ENCODE data around the gene FAM236B.
"Not testable (repeated sequence)": the region's sequence is repeated elsewhere in the genome, so short reads cannot be mapped to it uniquely, and the experiment has no call there.

Gene FAM236B

GRCh38 chrX:72782560-72782959, at the start of gene FAM236B:
Gene FAM236B (minus strand): TSS chrX:72782660. CDS start chrX:72782560, 100 bp downstream.
- DNase-seq: not testable (repeated sequence)

- not testable (repeated sequence) for DNase-seq
Measured at GRCh38 chrX:72830701-72831100, 48.2 kb upstream of the FAM236B start.

DNA sequence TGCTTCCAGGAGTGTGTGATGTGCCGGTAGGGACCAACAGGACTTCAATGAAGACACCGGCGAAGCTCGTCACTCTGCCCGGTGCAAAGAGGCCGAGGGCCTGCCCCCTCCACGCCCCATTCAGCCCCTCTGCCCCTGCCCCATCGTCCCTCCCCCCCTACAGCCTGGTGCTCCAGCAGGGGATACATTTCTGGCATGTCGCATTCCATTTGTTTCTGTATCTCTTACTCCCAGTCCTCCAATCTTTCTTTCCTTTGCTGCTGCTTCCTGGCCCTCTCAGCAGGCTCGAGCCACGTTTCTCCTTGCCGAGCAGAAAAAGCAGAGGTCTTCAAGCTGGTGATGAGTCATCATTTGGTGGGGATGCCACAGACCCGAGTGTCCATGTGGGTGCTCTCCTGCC, 25.6 kb upstream of the FAM236B start, which contains the start of gene FAM236D:
TSS of gene FAM236D (minus strand) at position 101 of the 400 bp plus-strand sequence. CDS start at position 1, 100 bp downstream.
- not testable (repeated sequence) for DNase-seq

- DNase-seq: not testable (repeated sequence)
Measured at GRCh38 chrX:72790390-72790789, 7.9 kb upstream of the FAM236B start.

DNA sequence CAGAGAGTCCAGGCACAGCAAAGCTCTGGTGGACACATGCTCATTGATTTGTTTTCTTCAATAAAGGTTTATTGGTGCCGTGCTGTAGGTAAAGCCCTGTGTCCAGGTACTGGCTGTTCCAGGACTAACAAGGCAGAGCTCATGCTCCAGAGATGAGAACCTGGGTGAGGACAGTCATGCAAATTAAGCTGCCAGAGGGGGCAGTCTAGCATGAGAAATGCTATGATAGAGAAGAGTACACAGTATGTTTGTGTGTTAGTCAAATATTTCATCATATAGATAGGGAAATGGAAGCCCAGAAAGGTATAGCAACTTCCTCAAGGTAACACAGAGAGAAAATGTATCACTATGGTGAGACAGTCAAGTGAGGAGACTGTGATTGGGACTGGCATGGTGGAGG, 5.7 kb upstream of the FAM236B start:
- DNase-seq: not testable (repeated sequence)

DNA sequence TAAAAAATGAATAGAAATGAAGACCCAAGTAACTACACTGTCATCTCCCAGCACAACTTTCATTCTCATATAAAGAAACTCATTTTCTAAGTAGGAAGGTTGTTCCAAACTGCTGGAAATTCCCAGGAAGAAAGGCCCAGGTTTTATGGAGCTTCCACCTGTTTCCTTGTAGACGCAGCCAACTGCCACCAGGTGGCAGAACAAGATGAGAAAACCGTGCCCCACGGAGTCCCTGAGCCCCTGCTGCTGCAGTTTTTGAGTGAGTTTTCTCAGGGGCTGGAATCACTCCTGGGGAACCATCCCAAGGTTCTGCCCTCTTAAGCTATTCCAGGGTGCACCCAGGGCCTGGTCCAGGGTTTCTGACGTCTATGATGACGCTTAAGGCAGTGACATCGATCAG, 1.5 kb upstream of the FAM236B start:
- DNase-seq: not testable (repeated sequence)

- not testable (repeated sequence) for DNase-seq
Measured at GRCh38 chrX:72783365-72783936, 991 bp upstream of the FAM236B start.

DNA sequence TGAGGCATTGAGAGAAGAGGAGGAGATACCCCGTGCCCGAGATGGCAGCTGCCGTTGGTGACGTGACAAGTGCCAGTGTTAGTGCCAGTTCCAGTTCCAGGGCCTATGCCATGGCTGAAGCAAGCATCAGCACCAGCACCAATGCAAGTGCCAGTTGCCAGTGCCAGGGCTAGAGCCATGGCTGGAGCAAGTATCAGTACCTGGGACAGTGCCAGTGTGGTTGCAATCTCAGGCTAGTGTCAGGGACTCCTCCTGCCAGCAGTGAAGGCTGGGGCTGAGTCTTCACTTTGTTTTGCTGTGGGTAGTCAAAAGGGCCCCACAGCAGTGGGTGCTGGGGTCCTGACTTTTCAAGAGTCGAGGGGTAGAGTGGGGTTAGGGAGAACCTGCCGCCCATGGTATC, 4.3 kb downstream of the FAM236B start:
- DNase-seq: not testable (repeated sequence)

DNA sequence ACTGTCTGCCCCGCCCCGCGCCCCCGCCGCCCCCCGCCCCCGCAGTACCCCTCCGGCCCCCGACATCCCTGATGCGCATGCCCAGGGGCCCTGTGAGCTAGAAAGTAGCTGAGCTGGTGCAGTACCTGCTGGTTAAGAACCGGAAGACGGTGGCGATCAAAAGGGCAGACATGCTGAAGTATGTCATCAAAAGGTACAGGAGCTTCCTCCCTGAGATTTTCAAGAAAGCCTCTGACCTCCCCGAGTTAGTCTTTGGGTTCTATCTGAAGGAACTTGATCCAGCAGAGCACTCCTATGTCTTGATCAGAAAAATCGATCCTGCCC, 5.0 kb downstream of the FAM236B start:
- DNase-seq: not testable (repeated sequence)

- DNase-seq: not testable (repeated sequence)
Measured at GRCh38 chrX:72776653-72777466, 5.6 kb downstream of the FAM236B start, which contains the start of gene DMRTC1B. Gene DMRTC1B (plus strand): TSS chrX:72776890. CDS start chrX:72845136, 68,246 bp downstream.

DNA sequence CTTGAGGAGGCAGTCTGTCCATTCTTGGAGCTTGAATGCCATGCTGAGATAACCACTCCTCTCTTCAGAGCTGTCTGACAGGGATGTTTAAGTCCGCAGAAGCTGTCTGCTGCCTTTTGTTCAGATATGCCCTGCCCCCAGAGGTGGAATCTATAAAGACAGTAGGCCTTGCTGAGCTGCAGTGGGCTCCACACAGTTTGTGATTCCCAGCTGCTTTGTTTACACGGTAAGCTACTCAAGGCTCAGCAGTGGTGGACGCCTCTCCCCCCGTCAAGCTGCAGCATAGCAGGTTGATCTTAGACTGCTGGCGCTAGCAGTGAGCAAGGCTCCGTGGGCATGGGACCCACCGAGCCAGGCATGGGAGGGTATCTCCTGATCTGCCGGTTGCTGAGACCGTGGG, 22.0 kb downstream of the FAM236B start:
- not testable (repeated sequence) for DNase-seq

DNA sequence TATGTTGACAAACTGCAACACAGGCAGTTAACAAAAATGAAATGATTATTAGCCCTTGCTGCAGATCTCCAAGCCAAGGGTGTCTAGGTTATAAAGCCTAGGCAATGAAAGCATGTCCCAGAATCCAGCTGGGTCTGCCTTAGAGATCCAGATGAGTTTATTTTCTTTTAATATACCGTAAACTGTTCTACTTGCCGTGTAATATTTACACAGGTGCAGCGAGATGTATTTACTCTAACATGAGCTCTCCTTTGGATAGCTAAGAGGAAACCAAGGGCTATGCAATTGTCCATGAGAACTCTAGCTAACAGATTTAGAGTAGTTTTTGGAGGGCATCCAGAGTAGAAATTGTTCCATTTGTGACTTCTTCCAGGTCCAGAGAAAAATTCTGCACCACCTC, 33.9 kb downstream of the FAM236B start:
- not testable (repeated sequence) for DNase-seq

GRCh38 chrX:72745546-72745945, 36.9 kb downstream of the FAM236B start:
- not testable (repeated sequence) for DNase-seq

- DNase-seq: no peak
Measured at GRCh38 chrX:72735561-72735960, 46.9 kb downstream of the FAM236B start.

- DNase-seq: not testable (repeated sequence)
Measured at GRCh38 chrX:72733636-72734035, 48.8 kb downstream of the FAM236B start.

Measured in RPMI8226 (cell line).